Skeletal muscle tissue (tissue), 4 donors: ENCODE results near the gene C17orf75. TPM values are rescaled to one million over a fixed set of nuclear protein-coding genes. Genes with fewer than 3 reads are reported as not detected.

Experiments used
- H3K27ac ChIP-seq: one replicate; pipeline ENCODE4 v1.7.0; 2013; ENCODE audit warnings: mild to moderate bottlenecking, low read depth, low read length, inconsistent platforms
- H3K27me3 ChIP-seq, 3 donors: one replicate each; pipeline ENCODE4 v1.7.0; 2013; ENCODE audit warnings: low read length in 3 of 3; ENCODE audit not compliant: control insufficient read depth in 3 of 3, insufficient read depth in 3 of 3
- H3K36me3 ChIP-seq, 3 donors: one replicate each; pipeline ENCODE4 v1.7.0; 2013; ENCODE audit warnings: low read length in 3 of 3; ENCODE audit not compliant: control insufficient read depth in 3 of 3, insufficient read depth in 3 of 3
- H3K4me1 ChIP-seq, 3 donors: one replicate each; pipeline ENCODE4 v1.7.0; 2013; ENCODE audit warnings: low read length in 3 of 3, mild to moderate bottlenecking in 3 of 3; ENCODE audit not compliant: control insufficient read depth in 3 of 3, insufficient read depth in 3 of 3
- H3K4me3 ChIP-seq, 3 donors: one replicate each; pipeline ENCODE4 v1.7.0; 2013; ENCODE audit warnings: low read length in 3 of 3
- H3K9ac ChIP-seq, 3 donors: one replicate each; pipeline ENCODE4 v1.7.0; 2013; ENCODE audit warnings: low read length in 3 of 3, mild to moderate bottlenecking in 3 of 3, moderate library complexity in 2 of 3, low read depth in 1 of 3
- H3K9me3 ChIP-seq, 3 donors: one replicate each; pipeline ENCODE4 v1.7.0; 2013; ENCODE audit warnings: low read length in 3 of 3; ENCODE audit not compliant: control insufficient read depth in 3 of 3
- total RNA-seq: library from RNA; depleted of rRNA; stranded (reverse); fragments of >200 nt; gene quantifications from one replicate; pipeline ENCODE4 v1.2.3, GENCODE V29; 2014
- donor health status: Osteomylitis.

The C17orf75 gene
- total RNA-seq, 1 donor from 2014 or later, result 20.4 TPM

GRCh38 chr17:32298298-32298697 is 43.7 kb downstream of the C17orf75 start:
- no peaks in the 10 kb centered on the region for H3K36me3 ChIP-seq
- H3K4me3 ChIP-seq, result no peak overlapping the region
- no peaks in the 10 kb centered on the region for H3K4me1 ChIP-seq
- H3K27ac ChIP-seq, result no peak overlapping the region
- no peak overlapping the region for H3K9ac ChIP-seq
- no peaks in the 10 kb centered on the region for H3K27me3 ChIP-seq
- no peaks in the 10 kb centered on the region for H3K9me3 ChIP-seq

DNA sequence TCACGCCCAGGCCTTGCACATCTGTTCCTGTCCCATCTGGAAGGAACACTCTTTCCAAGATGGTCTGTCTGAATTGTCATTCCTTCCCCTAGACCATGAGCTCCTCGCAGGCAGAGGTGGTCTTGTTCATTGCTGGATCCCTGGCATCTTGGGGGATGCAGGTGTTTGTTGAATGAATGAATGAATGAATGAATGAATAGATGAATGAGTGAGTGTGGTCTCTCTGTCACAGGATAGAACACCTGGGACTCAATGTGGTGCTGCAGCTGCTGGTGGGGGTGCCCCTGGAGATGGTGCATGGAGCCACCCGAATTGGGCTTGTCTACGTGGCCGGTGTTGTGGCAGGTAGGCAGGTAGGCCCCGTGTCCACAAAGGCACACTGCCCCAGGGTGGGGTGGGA is 44.1 kb downstream of the C17orf75 start:
- H3K4me3 ChIP-seq, result no peak overlapping the region
- no peak overlapping the region for H3K27ac ChIP-seq
- no peaks in the 10 kb centered on the region for H3K27me3 ChIP-seq
- no peaks in the 10 kb centered on the region for H3K4me1 ChIP-seq
- H3K9me3 ChIP-seq, result no peaks in the 10 kb centered on the region
- no peaks in the 10 kb centered on the region for H3K36me3 ChIP-seq
- H3K9ac ChIP-seq, result no peak overlapping the region

GRCh38 chr17:32297424-32297823 is 44.5 kb downstream of the C17orf75 start:
- no peak overlapping the region for H3K9ac ChIP-seq
- no peaks in the 10 kb centered on the region for H3K36me3 ChIP-seq
- H3K9me3 ChIP-seq, result no peaks in the 10 kb centered on the region
- H3K27ac ChIP-seq, result no peak overlapping the region
- H3K4me1 ChIP-seq, result no peaks in the 10 kb centered on the region
- H3K27me3 ChIP-seq, result no peaks in the 10 kb centered on the region
- H3K4me3 ChIP-seq, result no peak overlapping the region

DNA sequence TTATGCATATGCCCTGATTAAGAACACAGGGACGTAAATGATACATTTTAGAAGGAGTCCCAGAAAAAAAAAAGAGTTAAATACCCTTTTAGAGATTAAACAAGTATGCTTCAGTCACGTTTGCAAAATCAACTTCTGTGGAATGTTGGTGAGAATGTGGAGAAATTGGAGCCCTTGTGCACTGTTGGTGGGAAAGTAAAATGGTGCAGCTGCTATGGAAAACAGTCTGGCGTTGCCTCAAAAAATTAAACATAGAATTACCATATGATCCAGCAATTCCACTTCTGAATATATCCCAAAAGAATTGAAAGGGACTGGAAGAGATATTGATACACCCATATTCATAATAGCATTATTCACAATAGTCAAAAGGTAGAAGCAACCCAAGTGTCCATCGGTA is 49.9 kb downstream of the C17orf75 start:
- Histone ChIP-seq H3K27me3 (peaks cover 0 to 5% (median 4%) of the 10 kb centered on the region in 3 donors), H3K27ac (no peak overlapping the region), H3K9me3 (no peaks in the 10 kb centered on the region), H3K36me3 (no peaks in the 10 kb centered on the region), H3K4me1 (no peaks in the 10 kb centered on the region), H3K4me3 (no peak overlapping the region), H3K9ac (no peak overlapping the region)

DNA sequence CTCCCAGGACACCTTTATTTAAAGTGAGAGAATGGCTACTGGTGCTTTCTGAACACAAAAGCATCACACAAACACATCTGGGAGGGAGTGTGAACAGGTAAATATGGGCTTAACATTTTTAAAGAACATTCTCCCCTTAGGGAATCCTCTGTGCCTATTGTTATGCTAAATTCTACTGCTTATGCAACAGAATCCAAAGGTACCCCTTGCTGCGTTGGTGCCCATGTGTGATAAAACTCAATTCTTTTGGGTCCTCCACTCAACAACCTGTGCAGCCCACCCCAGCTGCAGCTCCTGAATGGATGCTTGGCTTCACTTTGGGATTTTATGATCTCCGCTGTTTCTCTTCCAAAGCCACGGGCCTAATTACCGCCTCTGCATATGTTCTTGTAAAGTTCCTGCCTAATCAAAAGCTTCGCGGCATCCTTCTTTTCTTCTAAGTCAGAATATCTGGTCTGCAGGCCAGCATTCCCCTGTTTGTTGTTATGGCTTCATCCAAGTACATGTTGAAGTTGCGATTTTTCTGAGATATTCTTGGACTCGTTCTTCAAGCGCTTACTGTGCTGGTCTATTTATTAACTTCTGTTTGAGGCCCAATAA is 52.4 kb downstream of the C17orf75 start:
- Histone ChIP-seq H3K4me3 (no peak overlapping the region), H3K9ac (no peak overlapping the region), H3K27ac (no peak overlapping the region), H3K9me3 (no peaks in the 10 kb centered on the region), H3K27me3 (peaks cover 0 to 11% (median 11%) of the 10 kb centered on the region in 3 donors), H3K4me1 (no peaks in the 10 kb centered on the region), H3K36me3 (no peaks in the 10 kb centered on the region)

- Histone ChIP-seq H3K27ac (no peak overlapping the region), H3K9me3 (no peaks in the 10 kb centered on the region), H3K4me1 (no peaks in the 10 kb centered on the region), H3K27me3 (peaks cover 0 to 19% (median 16%) of the 10 kb centered on the region in 3 donors), H3K36me3 (no peaks in the 10 kb centered on the region), H3K4me3 (no peak overlapping the region), H3K9ac (no peak overlapping the region)
Measured at GRCh38 chr17:32288615-32289014, 53.4 kb downstream of the C17orf75 start.

- Histone ChIP-seq H3K4me1 (no peaks in the 10 kb centered on the region), H3K9me3 (no peaks in the 10 kb centered on the region), H3K9ac (no peak overlapping the region), H3K27ac (no peak overlapping the region), H3K36me3 (no peaks in the 10 kb centered on the region), H3K4me3 (no peak overlapping the region), H3K27me3 (peaks cover 0 to 20% (median 18%) of the 10 kb centered on the region in 3 donors)
Measured at GRCh38 chr17:32287804-32288511, 54.0 kb downstream of the C17orf75 start.

- no peaks in the 10 kb centered on the region for H3K4me1 ChIP-seq
- no peaks in the 10 kb centered on the region for H3K9me3 ChIP-seq
- no peak overlapping the region for H3K4me3 ChIP-seq
- no peak overlapping the region for H3K27ac ChIP-seq
- peaks cover 0 to 26% (median 18%) of the 10 kb centered on the region in 3 donors for H3K27me3 ChIP-seq
- H3K9ac ChIP-seq, result no peak overlapping the region
- no peaks in the 10 kb centered on the region for H3K36me3 ChIP-seq
Measured at GRCh38 chr17:32286518-32286900, 55.5 kb downstream of the C17orf75 start.

GRCh38 chr17:32285746-32286517 is 56.0 kb downstream of the C17orf75 start:
- Histone ChIP-seq H3K4me1 (no peaks in the 10 kb centered on the region), H3K9ac (no peak overlapping the region), H3K4me3 (no peak overlapping the region), H3K9me3 (no peaks in the 10 kb centered on the region), H3K27ac (no peak overlapping the region), H3K36me3 (no peaks in the 10 kb centered on the region), H3K27me3 (peaks cover 0 to 27% (median 18%) of the 10 kb centered on the region in 3 donors)

DNA sequence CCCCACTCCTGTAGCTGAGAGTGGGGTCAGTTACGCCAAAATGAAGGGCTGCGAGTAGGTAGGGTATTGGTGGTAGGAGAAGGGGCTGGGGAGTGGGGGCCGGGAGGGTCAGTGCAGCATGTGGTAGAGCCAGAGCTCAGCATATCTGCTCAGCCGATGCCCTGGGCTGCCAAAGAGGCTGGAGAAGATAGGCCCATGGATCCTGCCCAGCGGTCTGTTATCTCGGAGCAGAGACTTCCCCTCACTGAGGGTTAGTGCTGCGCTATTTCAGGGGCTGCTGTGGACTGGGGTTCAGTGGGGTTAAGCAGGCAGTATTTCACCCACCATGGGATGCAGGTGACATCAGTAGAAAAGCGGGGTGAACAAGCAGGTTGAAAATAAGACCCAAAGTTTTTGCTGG is 56.7 kb downstream of the C17orf75 start:
- H3K9ac ChIP-seq, result no peak overlapping the region
- H3K4me3 ChIP-seq, result no peak overlapping the region
- no peak overlapping the region for H3K27ac ChIP-seq
- H3K27me3 ChIP-seq, result peaks cover 0 to 27% (median 19%) of the 10 kb centered on the region in 3 donors
- H3K36me3 ChIP-seq, result no peaks in the 10 kb centered on the region
- no peaks in the 10 kb centered on the region for H3K4me1 ChIP-seq
- no peaks in the 10 kb centered on the region for H3K9me3 ChIP-seq
